Measurements from ENCODE around the gene ZNF283. TPM values are rescaled to one million over a fixed set of nuclear protein-coding genes. Genes with fewer than 3 reads are reported as not detected.

ZNF283 gene
- total RNA-seq = 1 to 10 TPM; 3.6 to 6.6 TPM

DNA sequence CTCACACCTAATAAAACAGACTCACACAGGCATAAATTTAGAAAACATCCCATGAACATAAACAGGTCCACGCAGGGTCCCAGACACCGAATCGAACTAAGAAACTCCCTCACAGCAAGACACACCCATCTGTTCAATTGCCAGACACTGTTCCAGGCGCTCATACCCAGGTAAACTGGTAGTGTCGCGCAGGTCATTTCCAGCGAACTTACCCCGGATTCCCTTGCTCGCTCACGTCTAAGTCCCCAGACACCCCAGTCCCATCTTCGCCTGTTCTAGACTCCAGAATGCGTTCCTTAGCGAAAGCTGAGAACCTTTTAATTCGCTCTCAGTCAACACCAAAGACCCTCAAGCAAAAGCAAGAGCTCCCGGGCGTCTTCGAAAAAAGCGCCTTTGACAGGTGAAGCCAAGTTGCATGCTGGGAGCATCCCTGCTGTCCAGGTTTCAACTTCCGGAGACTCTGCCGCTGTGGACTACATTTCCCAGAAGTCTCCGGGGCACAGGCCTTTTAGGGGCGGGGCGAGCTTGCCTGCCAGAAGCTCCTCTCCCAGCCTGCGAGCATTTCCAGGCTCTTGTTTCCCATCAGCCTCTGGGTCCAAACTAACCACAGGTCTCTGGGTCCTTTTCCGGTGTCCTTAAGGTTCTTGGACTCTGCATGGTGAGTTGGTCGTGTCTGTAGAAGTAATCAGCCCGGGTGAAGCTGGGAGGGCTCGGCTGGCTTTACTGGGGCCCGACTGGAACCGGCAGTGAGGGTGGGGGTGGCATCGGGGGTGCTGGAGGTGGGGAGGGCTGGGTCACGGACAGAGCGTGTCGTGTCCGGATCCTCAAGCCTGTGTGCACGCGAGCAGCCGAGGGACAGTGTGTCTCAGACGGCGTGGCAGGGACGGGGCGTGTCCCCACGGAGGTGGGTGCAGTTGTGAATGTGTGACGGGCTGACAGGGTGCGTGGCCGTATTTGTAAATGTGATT lies at the start of gene ZNF283:
ZNF283 (plus strand) TSS at position 535 of the 968 bp plus-strand sequence. CDS start 6,184 bp downstream, outside the sequence.
- Histone ChIP-seq H3K27me3 (no peaks in the 10 kb centered on the region), H3K4me3 (peak within 1 kb of the TSS; percentile 25 to 50), H3K27ac (peak within 1 kb of the TSS in 3 of 4 donors; percentile 45 to 79 (median 55)), H3K9me3 (no peaks in the 10 kb centered on the region), H3K4me1 (peaks cover 13% of the 10 kb centered on the region), H3K36me3 (replicated peaks in 1 of 2; ENCODE audit: insufficient read depth in 1 of 2, low read depth in 2 of 2) (peaks cover 0 to 6% of the 10 kb centered on the region in 2 donors)
- DNase-seq = peak; percentile 90 to 95 (median 93)
- peak in 2 of 3 donors; percentile 35 to 42 for TF ChIP-seq POLR2A (IDR thresholded peaks at IDR 0.05)
- TF ChIP-seq, protein P1, sequence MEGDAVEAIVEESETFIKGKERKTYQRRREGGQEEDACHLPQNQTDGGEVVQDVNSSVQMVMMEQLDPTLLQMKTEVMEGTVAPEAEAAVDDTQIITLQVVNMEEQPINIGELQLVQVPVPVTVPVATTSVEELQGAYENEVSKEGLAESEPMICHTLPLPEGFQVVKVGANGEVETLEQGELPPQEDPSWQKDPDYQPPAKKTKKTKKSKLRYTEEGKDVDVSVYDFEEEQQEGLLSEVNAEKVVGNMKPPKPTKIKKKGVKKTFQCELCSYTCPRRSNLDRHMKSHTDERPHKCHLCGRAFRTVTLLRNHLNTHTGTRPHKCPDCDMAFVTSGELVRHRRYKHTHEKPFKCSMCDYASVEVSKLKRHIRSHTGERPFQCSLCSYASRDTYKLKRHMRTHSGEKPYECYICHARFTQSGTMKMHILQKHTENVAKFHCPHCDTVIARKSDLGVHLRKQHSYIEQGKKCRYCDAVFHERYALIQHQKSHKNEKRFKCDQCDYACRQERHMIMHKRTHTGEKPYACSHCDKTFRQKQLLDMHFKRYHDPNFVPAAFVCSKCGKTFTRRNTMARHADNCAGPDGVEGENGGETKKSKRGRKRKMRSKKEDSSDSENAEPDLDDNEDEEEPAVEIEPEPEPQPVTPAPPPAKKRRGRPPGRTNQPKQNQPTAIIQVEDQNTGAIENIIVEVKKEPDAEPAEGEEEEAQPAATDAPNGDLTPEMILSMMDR (IDR thresholded peaks at IDR 0.05) = no peak
- intact Hi-C loops (cut with DNase I) = no loop called here
- peak; percentile 99 for ATAC-seq
- 7 to 15% methylated on average over 29 to 46 of the region's 46 CpGs for WGBS, 2 donors

GRCh38 chr19:43778651-43779050 lies 48.5 kb upstream of the ZNF283 start:
- DNase-seq (no peak), ATAC-seq (no peak)
- H3K27me3 ChIP-seq = no peaks in the 10 kb centered on the region
- TF ChIP-seq, protein P1 (IDR thresholded peaks at IDR 0.05) = no peak
- TF ChIP-seq POLR2A (IDR thresholded peaks at IDR 0.05) = no peak
- no peak overlapping the region for H3K4me3 ChIP-seq
- peaks cover 13% of the 10 kb centered on the region for H3K4me1 ChIP-seq
- H3K9me3 ChIP-seq = no peaks in the 10 kb centered on the region
- intact Hi-C loops (cut with DNase I) = no loop called here
- H3K27ac ChIP-seq = no peak overlapping the region
- no peaks in the 10 kb centered on the region for H3K36me3 ChIP-seq (replicated peaks in 1 of 2; ENCODE audit: insufficient read depth in 1 of 2, low read depth in 2 of 2)
- WGBS, 2 donors = 62 to 85% methylated on average over 1 of the region's 1 CpG

DNA sequence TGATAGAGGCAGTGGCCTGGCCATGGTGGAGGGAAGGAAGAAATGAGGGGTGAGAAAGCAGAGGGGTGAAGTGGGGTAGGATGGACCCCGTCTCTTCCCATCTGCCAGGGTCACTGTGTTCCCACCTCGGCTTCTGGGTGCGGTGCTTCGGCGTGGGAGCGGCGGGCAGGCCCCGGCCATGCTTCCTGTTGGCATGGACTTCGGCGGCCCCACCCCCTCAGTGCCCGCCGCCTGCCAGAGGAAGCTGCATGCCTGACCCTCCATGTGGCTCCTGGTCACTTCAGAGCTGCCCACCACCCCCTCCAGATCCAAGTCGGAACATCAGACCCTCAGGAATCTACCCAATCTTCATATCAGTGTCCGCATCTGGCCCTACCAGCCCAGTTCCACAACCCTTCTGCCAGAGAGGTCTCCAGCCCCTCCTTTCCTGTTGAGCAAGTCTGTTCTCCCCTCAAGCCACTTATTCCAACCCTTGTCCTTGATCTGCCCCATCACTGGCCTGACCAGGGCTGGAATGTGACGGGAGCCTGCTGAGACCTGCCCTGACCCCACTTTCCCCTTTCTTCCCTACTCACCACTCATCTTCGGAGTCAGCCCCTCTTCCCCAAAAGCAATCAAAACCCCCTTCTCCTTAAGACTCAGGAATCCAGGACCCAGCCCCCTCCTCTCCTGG lies 47.8 kb upstream of the ZNF283 start:
- H3K36me3 ChIP-seq (replicated peaks in 1 of 2; ENCODE audit: insufficient read depth in 1 of 2, low read depth in 2 of 2) = no peaks in the 10 kb centered on the region
- TF ChIP-seq, protein P1 (IDR thresholded peaks at IDR 0.05) = no peak
- TF ChIP-seq POLR2A (IDR thresholded peaks at IDR 0.05) = no peak
- no peak overlapping the region for H3K4me3 ChIP-seq
- intact Hi-C loops (cut with DNase I) = no loop called here
- peaks cover 8% of the 10 kb centered on the region for H3K4me1 ChIP-seq
- WGBS, 2 donors = 54 to 69% methylated on average over 16 of the region's 16 CpGs
- ATAC-seq (no peak), DNase-seq (peak in 1 of 4 donors; percentile 21)
- H3K27ac ChIP-seq = no peak overlapping the region
- no peaks in the 10 kb centered on the region for H3K27me3 ChIP-seq
- H3K9me3 ChIP-seq = no peaks in the 10 kb centered on the region

DNA sequence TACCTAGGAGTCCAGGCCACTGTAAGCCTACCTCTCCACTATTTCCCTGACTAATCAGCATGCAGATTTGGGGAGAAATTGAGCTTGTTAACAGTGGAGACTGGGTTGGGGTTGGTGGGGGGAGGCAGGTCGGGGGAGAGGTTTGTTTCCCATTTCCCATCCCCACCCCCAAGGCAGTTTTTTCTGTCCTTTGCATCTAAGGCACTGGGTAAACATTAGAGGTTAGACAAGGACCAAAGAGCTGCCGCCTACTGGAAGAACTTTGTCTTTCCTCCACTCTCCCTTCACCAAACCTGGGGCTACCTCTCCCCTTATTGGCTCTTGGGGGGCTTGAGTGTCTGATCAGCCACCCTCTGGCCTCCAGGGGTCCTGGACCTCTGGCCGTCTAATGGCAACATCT lies 47.3 kb upstream of the ZNF283 start:
- 22 to 31% methylated on average over 3 of the region's 3 CpGs for WGBS, 2 donors
- no peak for TF ChIP-seq POLR2A (IDR thresholded peaks at IDR 0.05)
- TF ChIP-seq, protein P1 (IDR thresholded peaks at IDR 0.05) = no peak
- Histone ChIP-seq H3K4me3 (no peak overlapping the region), H3K36me3 (replicated peaks in 1 of 2; ENCODE audit: insufficient read depth in 1 of 2, low read depth in 2 of 2) (no peaks in the 10 kb centered on the region), H3K9me3 (no peaks in the 10 kb centered on the region), H3K27ac (no peak overlapping the region), H3K4me1 (peaks cover 3% of the 10 kb centered on the region), H3K27me3 (no peaks in the 10 kb centered on the region)
- no peak for ATAC-seq
- intact Hi-C loops (cut with DNase I) = loop anchor here (5.0 kb wide), 1 partner anchor 33 kb away; no protein-coding TSS in a partner anchor
- no peak for DNase-seq

Measured in body of pancreas (tissue), 4 donors.